BLaER1 treated with 17β-estradiol and CSF1 and Interleukin-3, amounts not matched to agents 10 nM and 100 nM (cell line): ENCODE measurements around the gene KCNV2.

Source experiments
- H3K27ac ChIP-seq, 11 experiments: shearing (Covaris generic); formaldehyde crosslinking; 2 replicates each; pipeline ENCODE4 v1.8.1; 2022
- H3K27me3 ChIP-seq, 11 experiments: shearing (Covaris generic); formaldehyde crosslinking; 2 replicates each; pipeline ENCODE4 v1.8.1; 2022
- H3K36me3 ChIP-seq, 11 experiments: shearing (Covaris generic); formaldehyde crosslinking; 2 replicates each; pipeline ENCODE4 v1.8.1; 2022
- H3K4me1 ChIP-seq, 10 experiments: shearing (Covaris generic); formaldehyde crosslinking; 2 replicates each; pipeline ENCODE4 v1.8.1; 2022
- H3K4me2 ChIP-seq, 11 experiments: shearing (Covaris generic); formaldehyde crosslinking; 2 replicates each; pipeline ENCODE4 v1.8.1; 2022
- H3K4me3 ChIP-seq, 10 experiments: shearing (Covaris generic); formaldehyde crosslinking; 2 replicates each; pipeline ENCODE4 v1.8.1; 2022
- H3K9ac ChIP-seq, 11 experiments: shearing (Covaris generic); formaldehyde crosslinking; 2 replicates each; pipeline ENCODE4 v1.8.1; 2022
- H3K9me3 ChIP-seq, 11 experiments: shearing (Covaris generic); formaldehyde crosslinking; replicated peaks in 1 of 11; 2 replicates each; pipeline ENCODE4 v1.8.1; 2022
- H4K20me1 ChIP-seq, 11 experiments: shearing (Covaris generic); formaldehyde crosslinking; 2 replicates each; pipeline ENCODE4 v1.8.1; 2022
- Cebpa-rat ChIP-seq, 11 experiments: shearing (Covaris generic); IDR thresholded peaks; 2 replicates each; pipeline ENCODE4 v1.8.1; 2022

KCNV2 gene

GRCh38 chr9:2717385-2717784 lies at the start of gene KCNV2:
Gene KCNV2 (plus strand): TSS chr9:2717510. CDS start chr9:2717740, 230 bp downstream.
- Histone ChIP-seq H3K36me3 (peaks cover 22 to 36% (median 25%) of the 10 kb centered on the region in 11 experiments), H3K9me3 (peaks cover 16 to 35% (median 24%) of the 10 kb centered on the region in 11 experiments), H3K27me3 (no peaks in the 10 kb centered on the region), H3K4me1 (no peaks in the 10 kb centered on the region), H3K9ac (no peak within 1 kb of the TSS), H3K27ac (no peak within 1 kb of the TSS), H4K20me1 (no peaks in the 10 kb centered on the region), H3K4me3 (no peak within 1 kb of the TSS), H3K4me2 (no peak within 1 kb of the TSS)
- no peak for TF ChIP-seq Cebpa-rat (IDR thresholded peaks at IDR 0.05)

GRCh38 chr9:2673161-2673560 lies 44.1 kb upstream of the KCNV2 start:
- H3K36me3 ChIP-seq, result no peaks in the 10 kb centered on the region

GRCh38 chr9:2674141-2674824 lies 43.0 kb upstream of the KCNV2 start:
- H3K27me3 ChIP-seq, result no peaks in the 10 kb centered on the region
- TF ChIP-seq Cebpa-rat (IDR thresholded peaks at IDR 0.05), result no peak
- no peaks in the 10 kb centered on the region for H4K20me1 ChIP-seq
- no peaks in the 10 kb centered on the region for H3K9me3 ChIP-seq
- no peaks in the 10 kb centered on the region for H3K36me3 ChIP-seq
- H3K4me3 ChIP-seq, result no peak overlapping the region
- no peak overlapping the region for H3K9ac ChIP-seq
- H3K4me1 ChIP-seq, result no peaks in the 10 kb centered on the region
- H3K27ac ChIP-seq, result no peak overlapping the region
- H3K4me2 ChIP-seq, result no peak overlapping the region

More at GRCh38 chr9:2673161-2673560, 44.1 kb upstream of the KCNV2 start:
- no peak overlapping the region for H3K4me3 ChIP-seq
- no peak for TF ChIP-seq Cebpa-rat (IDR thresholded peaks at IDR 0.05)
- no peak overlapping the region for H3K4me2 ChIP-seq
- H4K20me1 ChIP-seq, result no peaks in the 10 kb centered on the region
- no peak overlapping the region for H3K27ac ChIP-seq
- H3K4me1 ChIP-seq, result no peaks in the 10 kb centered on the region
- peaks cover 0 to 2% (median 0%) of the 10 kb centered on the region in 11 experiments; a peak in 3 of 22 replicates for H3K9me3 ChIP-seq
- no peak overlapping the region for H3K9ac ChIP-seq
- H3K27me3 ChIP-seq, result no peaks in the 10 kb centered on the region

GRCh38 chr9:2675834-2676233 lies 41.5 kb upstream of the KCNV2 start:
- no peak overlapping the region for H3K4me2 ChIP-seq
- TF ChIP-seq Cebpa-rat (IDR thresholded peaks at IDR 0.05), result no peak
- no peaks in the 10 kb centered on the region for H3K36me3 ChIP-seq
- no peak overlapping the region for H3K9ac ChIP-seq
- no peaks in the 10 kb centered on the region for H3K4me1 ChIP-seq
- peaks cover 0 to 9% (median 0%) of the 10 kb centered on the region in 11 experiments; a peak in 1 of 22 replicates for H3K9me3 ChIP-seq
- H3K27ac ChIP-seq, result no peak overlapping the region
- H4K20me1 ChIP-seq, result no peaks in the 10 kb centered on the region
- no peaks in the 10 kb centered on the region for H3K27me3 ChIP-seq
- H3K4me3 ChIP-seq, result no peak overlapping the region

GRCh38 chr9:2676466-2676865 lies 40.8 kb upstream of the KCNV2 start:
- no peak overlapping the region for H3K4me2 ChIP-seq
- no peaks in the 10 kb centered on the region for H3K36me3 ChIP-seq
- no peak for TF ChIP-seq Cebpa-rat (IDR thresholded peaks at IDR 0.05)
- no peak overlapping the region for H3K27ac ChIP-seq
- H3K4me1 ChIP-seq, result no peaks in the 10 kb centered on the region
- H4K20me1 ChIP-seq, result no peaks in the 10 kb centered on the region
- H3K9ac ChIP-seq, result no peak overlapping the region
- no peak overlapping the region for H3K4me3 ChIP-seq
- no peaks in the 10 kb centered on the region for H3K27me3 ChIP-seq
- H3K9me3 ChIP-seq, result peaks cover 0 to 9% (median 0%) of the 10 kb centered on the region in 11 experiments; a peak in 1 of 22 replicates

GRCh38 chr9:2677915-2678889 lies 39.1 kb upstream of the KCNV2 start:
- H3K9me3 ChIP-seq, result peaks cover 0 to 9% (median 0%) of the 10 kb centered on the region in 11 experiments; a peak in 1 of 22 replicates
- no peak overlapping the region for H3K4me3 ChIP-seq
- H3K4me2 ChIP-seq, result no peak overlapping the region
- no peaks in the 10 kb centered on the region for H4K20me1 ChIP-seq
- H3K9ac ChIP-seq, result no peak overlapping the region
- H3K36me3 ChIP-seq, result no peaks in the 10 kb centered on the region
- no peak overlapping the region for H3K27ac ChIP-seq
- peaks cover 0 to 6% (median 0%) of the 10 kb centered on the region in 10 experiments; a peak in 1 of 20 replicates for H3K4me1 ChIP-seq
- no peak for TF ChIP-seq Cebpa-rat (IDR thresholded peaks at IDR 0.05)
- no peaks in the 10 kb centered on the region for H3K27me3 ChIP-seq

- Histone ChIP-seq H3K4me1 (peaks cover 0 to 6% (median 0%) of the 10 kb centered on the region in 10 experiments; a peak in 1 of 20 replicates), H3K4me2 (no peak overlapping the region), H4K20me1 (no peaks in the 10 kb centered on the region), H3K4me3 (no peak overlapping the region), H3K9me3 (peaks cover 0 to 9% (median 0%) of the 10 kb centered on the region in 11 experiments; a peak in 1 of 22 replicates), H3K27ac (no peak overlapping the region), H3K9ac (no peak overlapping the region), H3K36me3 (no peaks in the 10 kb centered on the region), H3K27me3 (no peaks in the 10 kb centered on the region)
- no peak for TF ChIP-seq Cebpa-rat (IDR thresholded peaks at IDR 0.05)
Measured at GRCh38 chr9:2679011-2679410, 38.3 kb upstream of the KCNV2 start.

GRCh38 chr9:2681981-2682380 lies 35.3 kb upstream of the KCNV2 start:
- no peak overlapping the region for H3K9ac ChIP-seq
- H3K9me3 ChIP-seq, result peaks cover 0 to 9% (median 0%) of the 10 kb centered on the region in 11 experiments; a peak in 1 of 22 replicates
- H3K4me2 ChIP-seq, result no peak overlapping the region
- H3K4me3 ChIP-seq, result no peak overlapping the region
- no peaks in the 10 kb centered on the region for H3K27me3 ChIP-seq
- no peak for TF ChIP-seq Cebpa-rat (IDR thresholded peaks at IDR 0.05)
- H4K20me1 ChIP-seq, result no peaks in the 10 kb centered on the region; a peak in 1 of 22 replicates
- H3K27ac ChIP-seq, result no peak overlapping the region
- H3K4me1 ChIP-seq, result peaks cover 0 to 6% (median 0%) of the 10 kb centered on the region in 10 experiments; a peak in 1 of 20 replicates
- H3K36me3 ChIP-seq, result no peaks in the 10 kb centered on the region; a peak in 1 of 22 replicates

- H3K4me1 ChIP-seq, result peaks cover 0 to 5% (median 0%) of the 10 kb centered on the region in 10 experiments; a peak in 1 of 20 replicates
- H3K27me3 ChIP-seq, result no peaks in the 10 kb centered on the region
- TF ChIP-seq Cebpa-rat (IDR thresholded peaks at IDR 0.05), result no peak
- no peak overlapping the region for H3K9ac ChIP-seq
- H3K9me3 ChIP-seq, result no peaks in the 10 kb centered on the region
- peaks cover 0 to 7% (median 0%) of the 10 kb centered on the region in 11 experiments; a peak in 2 of 22 replicates for H3K36me3 ChIP-seq
- no peak overlapping the region for H3K27ac ChIP-seq
- no peaks in the 10 kb centered on the region; a peak in 1 of 22 replicates for H4K20me1 ChIP-seq
- H3K4me2 ChIP-seq, result no peak overlapping the region
- H3K4me3 ChIP-seq, result no peak overlapping the region
Measured at GRCh38 chr9:2686911-2687310, 30.4 kb upstream of the KCNV2 start.
